DMS79 treated with DMSO at 0.1 percent for 48 hours (cell line): ENCODE results near the gene ARHGAP44.
"Not testable (repeated sequence)": the region's sequence is repeated elsewhere in the genome, so short reads cannot be mapped to it uniquely, and the experiment has no call there.

ENCODE experiments used
- DNase-seq: peaks from one replicate; lab custom pipeline; 2025; lab: John Stamatoyannopoulos, UW

ARHGAP44 gene

GRCh38 chr17:12821376-12821940 is 32.2 kb downstream of the ARHGAP44 start:
- no peak for DNase-seq

GRCh38 chr17:12826431-12826830 is 37.1 kb downstream of the ARHGAP44 start:
- peak; percentile 3 for DNase-seq

- DNase-seq, result no peak
Observed at GRCh38 chr17:12830777-12831247, 41.5 kb downstream of the ARHGAP44 start.

- no peak for DNase-seq
Observed at GRCh38 chr17:12831839-12832238, 42.5 kb downstream of the ARHGAP44 start.

- DNase-seq, result no peak
Observed at GRCh38 chr17:12839042-12839441, 49.7 kb downstream of the ARHGAP44 start.

GRCh38 chr17:12842936-12843335 is 53.6 kb downstream of the ARHGAP44 start:
- DNase-seq, result no peak

GRCh38 chr17:12850996-12851395 is 61.7 kb downstream of the ARHGAP44 start:
- DNase-seq, result no peak

- DNase-seq, result no peak
Observed at GRCh38 chr17:12851901-12852435, 62.7 kb downstream of the ARHGAP44 start.

GRCh38 chr17:12853921-12854320 is 64.6 kb downstream of the ARHGAP44 start:
- no peak for DNase-seq

- no peak for DNase-seq
Observed at GRCh38 chr17:12856416-12856815, 67.1 kb downstream of the ARHGAP44 start.

- DNase-seq, result no peak
Observed at GRCh38 chr17:12857592-12857991, 68.3 kb downstream of the ARHGAP44 start.

- DNase-seq, result no peak
Observed at GRCh38 chr17:12859520-12859919, 70.2 kb downstream of the ARHGAP44 start.

GRCh38 chr17:12865769-12866168 is 76.5 kb downstream of the ARHGAP44 start:
- no peak for DNase-seq

- DNase-seq, result no peak
Observed at GRCh38 chr17:12866244-12866643, 76.9 kb downstream of the ARHGAP44 start.

GRCh38 chr17:12867726-12868125 is 78.4 kb downstream of the ARHGAP44 start:
- DNase-seq, result no peak

- not testable (repeated sequence) for DNase-seq
Observed at GRCh38 chr17:12873415-12874125, 84.3 kb downstream of the ARHGAP44 start.

- no peak for DNase-seq
Observed at GRCh38 chr17:12877953-12878669, 88.8 kb downstream of the ARHGAP44 start.

GRCh38 chr17:12879096-12879495 is 89.8 kb downstream of the ARHGAP44 start:
- DNase-seq, result not testable (repeated sequence)

GRCh38 chr17:12883472-12883871 is 94.2 kb downstream of the ARHGAP44 start:
- DNase-seq, result no peak

- no peak for DNase-seq
Observed at GRCh38 chr17:12887088-12887487, 97.8 kb downstream of the ARHGAP44 start.

- no peak for DNase-seq
Observed at GRCh38 chr17:12896180-12896785, 107.0 kb downstream of the ARHGAP44 start.

GRCh38 chr17:12898110-12898509 is 108.8 kb downstream of the ARHGAP44 start:
- DNase-seq, result no peak
